T-helper 2 cell (primary cell): Measurements from ENCODE around the gene GARIN3.

Source experiments
- DNase-seq, 5 experiments: peaks; one replicate each; pipeline versions ENCODE4 v3.0.0 to v3.0.0-alpha.2; 2012 to 2022

GARIN3 gene

GRCh38 chr5:157143127-157143971 lies 22.7 kb downstream of the GARIN3 start:
- peak; percentile 22 to 80 (median 40) for DNase-seq

GRCh38 chr5:157142317-157143126 lies 23.5 kb downstream of the GARIN3 start, which contains the start of gene MED7:
TSS of gene MED7 (minus strand) at chr5:157142865. CDS start at chr5:157139431, 3,434 bp downstream.
- peak; percentile 68 to 100 (median 90) for DNase-seq

- no peak for DNase-seq
Observed at GRCh38 chr5:157137691-157138090, 28.4 kb downstream of the GARIN3 start.

GRCh38 chr5:157132281-157132612 lies 33.8 kb downstream of the GARIN3 start:
- DNase-seq, result no peak

DNA sequence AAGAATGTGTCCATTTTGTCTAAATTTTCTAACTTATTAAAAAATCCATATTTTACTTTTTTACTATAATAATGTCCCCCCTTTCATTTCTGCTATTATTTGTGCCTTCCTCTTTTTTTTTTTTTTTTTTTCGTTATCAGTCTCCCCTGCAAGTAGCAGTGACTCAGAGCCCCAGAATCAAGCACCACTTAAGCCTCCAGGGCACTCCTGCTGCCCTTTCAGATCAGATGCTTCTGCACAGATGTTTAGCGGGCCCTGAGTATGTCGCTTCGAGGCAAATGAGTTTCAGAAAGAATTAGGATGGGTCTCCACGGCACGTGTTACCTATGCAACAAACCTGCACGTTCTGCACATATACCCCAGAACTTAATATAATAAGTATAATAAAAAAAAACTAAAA lies 35.1 kb downstream of the GARIN3 start:
- DNase-seq, result no peak

DNA sequence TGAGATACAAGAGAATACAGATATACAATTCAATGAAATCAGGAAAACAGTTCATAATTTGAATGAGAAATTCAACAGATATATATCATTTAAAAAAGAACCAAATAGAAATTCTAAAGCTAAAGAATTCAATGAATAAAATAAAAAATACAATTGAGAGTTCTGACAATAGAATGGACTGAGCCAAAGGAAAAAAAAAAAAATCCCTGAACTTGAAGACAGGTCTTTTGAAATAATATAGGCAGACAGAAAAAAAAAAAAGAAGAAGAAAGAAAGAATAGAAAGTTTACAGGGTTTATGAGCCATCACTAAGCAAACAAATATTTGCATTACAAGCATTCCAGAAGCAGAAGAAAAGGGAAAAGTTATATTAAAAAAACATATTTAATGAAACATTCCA lies 44.4 kb downstream of the GARIN3 start:
- no peak for DNase-seq

- no peak for DNase-seq
Observed at GRCh38 chr5:157120102-157120501, 46.0 kb downstream of the GARIN3 start.

GRCh38 chr5:157116483-157116954 lies 49.5 kb downstream of the GARIN3 start:
- peak in 1 of 5 experiments; percentile 36 for DNase-seq

DNA sequence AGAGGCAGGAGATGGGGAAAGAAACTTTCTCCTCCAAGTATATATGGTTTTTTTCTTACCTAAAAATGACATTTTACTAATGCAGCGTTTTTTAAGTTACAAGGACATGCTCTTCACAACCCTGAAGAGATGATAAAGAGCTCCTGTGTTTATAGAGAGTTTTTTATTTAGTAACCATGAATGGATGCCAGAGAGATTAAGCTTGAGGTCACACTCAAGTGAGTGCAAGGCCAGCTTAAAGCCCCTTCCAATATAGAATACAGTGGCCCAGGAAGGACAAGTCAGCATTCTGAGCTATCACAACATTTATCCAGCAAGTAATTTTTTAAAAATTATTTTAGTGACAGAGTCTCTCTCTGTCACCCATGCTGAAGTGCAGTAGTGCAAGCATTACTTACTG lies 50.6 kb downstream of the GARIN3 start:
- no peak for DNase-seq

DNA sequence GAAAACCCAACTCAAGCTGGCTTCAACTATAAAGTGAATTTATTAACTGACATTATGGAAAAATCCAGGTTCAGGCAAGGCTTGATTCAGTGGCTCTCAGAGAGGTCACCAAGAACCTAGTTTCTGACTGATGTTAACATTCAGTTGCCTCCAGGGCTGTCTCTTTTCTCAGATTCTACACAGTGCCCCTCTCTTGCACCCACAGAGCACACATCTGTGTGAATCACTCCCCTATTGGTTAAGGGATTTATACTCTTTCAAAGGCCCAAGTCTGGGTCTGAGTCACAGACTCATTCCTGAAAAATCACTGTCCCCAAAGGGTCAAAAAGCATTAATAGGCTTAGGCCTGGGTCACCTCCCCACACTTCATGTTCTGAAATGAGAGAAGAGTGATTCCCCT lies 51.1 kb downstream of the GARIN3 start:
- no peak for DNase-seq

GRCh38 chr5:157113002-157113401 lies 53.1 kb downstream of the GARIN3 start:
- DNase-seq, result peak in 1 of 5 experiments; percentile 32
